ENCODE data around the gene ZDHHC8. TPM values are rescaled to one million over a fixed set of nuclear protein-coding genes. Genes with fewer than 3 reads are reported as not detected.

Gene ZDHHC8
- total RNA-seq, 2 donors from 2014 or later: 48.3 to 48.9 TPM

GRCh38 chr22:20093418-20094196 lies 38.0 kb upstream of the ZDHHC8 start:
- intact Hi-C loops (cut with DNase I): no loop called here
- ATAC-seq (peak; percentile 85 to 91), DNase-seq (no peak)

DNA sequence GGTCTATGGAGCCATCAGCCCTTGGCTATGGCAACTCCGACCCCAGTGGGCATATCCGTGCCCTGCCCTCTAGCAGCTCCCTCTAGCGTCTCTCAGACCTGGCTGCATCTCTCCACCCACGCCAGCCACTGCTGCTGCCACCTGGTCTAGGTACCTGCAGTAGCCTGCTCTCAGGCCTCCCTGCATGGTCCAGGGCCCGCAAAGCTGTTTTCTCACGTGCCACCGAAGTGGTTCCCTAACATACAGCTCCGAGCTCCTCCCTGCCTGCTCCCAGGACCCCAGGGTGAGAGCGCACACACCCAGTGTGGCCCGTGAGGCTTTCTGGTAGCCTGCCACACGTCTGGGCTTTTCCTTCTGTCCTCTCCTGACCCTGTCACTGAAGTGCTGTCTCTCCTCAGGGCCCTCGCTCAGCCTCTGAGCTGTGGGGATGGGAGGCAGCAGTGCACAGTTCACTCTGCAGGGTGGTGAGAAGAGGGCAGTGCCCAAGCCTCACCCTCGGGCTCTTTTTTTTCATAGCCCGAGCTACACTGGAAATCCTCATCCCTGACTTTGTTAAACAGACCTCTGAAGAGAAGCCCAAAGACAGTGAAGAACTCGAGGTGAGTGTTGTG lies 37.3 kb upstream of the ZDHHC8 start:
- no peak for ATAC-seq
- intact Hi-C loops (cut with DNase I): no loop called here
- no peak for DNase-seq

DNA sequence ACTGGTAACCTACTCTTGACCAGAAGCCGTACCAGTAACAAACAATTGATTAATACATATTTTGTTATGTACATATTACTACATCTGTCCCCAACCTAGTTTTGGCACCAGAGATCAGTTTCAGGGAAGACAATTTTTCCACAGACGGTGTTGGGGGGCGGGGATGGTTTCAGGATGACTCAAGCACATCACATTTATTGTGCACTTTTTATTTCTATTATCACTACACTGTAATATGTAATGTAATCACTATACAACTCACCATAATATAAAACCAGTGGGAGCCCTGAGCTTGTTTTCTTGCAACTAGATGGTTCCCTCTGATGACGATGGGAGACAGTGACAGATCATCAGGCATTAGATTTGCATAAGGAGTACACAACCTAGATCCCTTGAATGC lies 36.1 kb upstream of the ZDHHC8 start:
- DNase-seq (no peak), ATAC-seq (no peak)
- intact Hi-C loops (cut with DNase I): no loop called here

DNA sequence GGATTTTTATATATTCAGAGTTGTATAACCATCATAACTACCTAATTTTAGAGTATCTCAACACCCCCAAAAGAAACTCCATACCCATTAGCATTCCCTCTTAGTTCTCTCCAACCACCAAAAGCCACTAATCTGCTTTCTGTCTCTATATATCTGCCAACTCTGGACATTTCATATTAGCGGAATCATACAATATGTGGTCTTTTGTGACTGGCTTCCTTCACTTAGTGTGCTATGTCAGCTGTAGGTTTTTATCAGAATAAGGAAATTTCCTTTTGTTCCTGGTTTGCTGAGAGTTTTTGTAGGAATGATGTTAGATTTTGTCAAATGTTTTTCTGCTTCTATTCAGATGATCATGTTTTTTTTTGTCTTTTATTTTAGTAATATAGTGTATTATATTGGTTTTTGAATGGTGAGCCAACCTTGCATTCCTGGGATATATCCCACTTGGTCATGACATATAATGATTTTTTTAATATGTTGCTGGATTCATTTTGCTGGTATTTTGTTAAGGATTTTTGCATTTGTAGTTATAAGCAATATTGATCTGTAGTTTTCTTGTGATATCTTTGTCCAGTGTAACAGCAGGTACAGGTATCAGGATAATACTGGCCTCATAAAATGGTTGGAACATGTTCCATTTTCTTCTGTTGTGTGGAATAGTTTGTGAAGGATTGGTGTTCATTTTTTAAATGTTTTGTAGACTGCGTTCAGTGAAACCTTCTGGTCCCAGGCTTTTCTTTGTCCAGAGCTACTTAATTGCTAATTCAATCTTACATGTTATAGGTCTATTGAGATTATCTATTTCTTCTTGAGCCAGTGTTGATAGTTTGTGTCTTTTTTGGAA lies 34.8 kb upstream of the ZDHHC8 start:
- no peak for ATAC-seq
- DNase-seq: no peak
- intact Hi-C loops (cut with DNase I): no loop called here

- intact Hi-C loops (cut with DNase I): no loop called here
- no peak for ATAC-seq
- no peak for DNase-seq
These were observed 32.4 kb upstream of the ZDHHC8 start for GRCh38 chr22:20099099-20099711.

GRCh38 chr22:20101638-20102037 lies 30.0 kb upstream of the ZDHHC8 start:
- ATAC-seq (no peak), DNase-seq (peak; percentile 17)
- intact Hi-C loops (cut with DNase I): no loop called here

GRCh38 chr22:20102203-20102780 lies 29.3 kb upstream of the ZDHHC8 start:
- DNase-seq: peak; percentile 18
- intact Hi-C loops (cut with DNase I): no loop called here
- ATAC-seq: no peak

DNA sequence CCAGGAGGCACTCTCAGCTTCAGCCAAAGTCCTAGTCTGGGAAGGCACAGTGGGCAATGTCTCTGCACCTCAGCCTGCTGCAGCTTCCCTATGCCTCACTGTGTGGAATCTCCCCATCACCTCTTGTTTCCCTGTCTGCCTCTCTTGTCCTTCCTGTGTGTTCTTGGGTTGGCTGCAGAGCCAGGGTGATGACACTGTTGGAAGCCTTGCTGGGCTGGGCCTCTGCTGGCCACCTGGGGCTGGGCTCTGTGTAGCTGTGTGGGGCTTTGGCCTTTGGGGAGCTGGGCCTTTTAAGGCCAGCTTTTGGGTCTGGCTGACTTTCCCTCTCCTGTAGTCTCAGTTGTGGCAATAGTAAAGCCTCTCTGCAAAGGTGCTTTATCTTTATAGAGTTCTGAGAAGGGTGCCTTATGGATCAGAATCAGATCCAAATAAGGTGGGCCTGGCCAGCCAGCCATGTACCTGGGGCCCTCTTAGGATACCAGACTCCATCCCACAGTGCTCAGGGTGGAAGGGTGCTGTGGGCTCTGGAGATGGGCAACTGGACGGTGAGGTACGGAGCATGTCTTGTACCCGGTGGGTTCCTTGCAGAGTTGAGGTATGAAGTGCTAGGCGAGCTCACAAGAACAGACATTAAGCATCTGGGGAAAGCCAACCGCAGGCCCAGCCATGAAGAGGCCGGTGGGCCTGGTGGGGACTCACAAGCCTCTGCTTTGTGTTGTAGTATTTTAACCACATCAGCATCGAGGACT lies 26.0 kb upstream of the ZDHHC8 start:
- DNase-seq (no peak), ATAC-seq (no peak)
- intact Hi-C loops (cut with DNase I): no loop called here

DNA sequence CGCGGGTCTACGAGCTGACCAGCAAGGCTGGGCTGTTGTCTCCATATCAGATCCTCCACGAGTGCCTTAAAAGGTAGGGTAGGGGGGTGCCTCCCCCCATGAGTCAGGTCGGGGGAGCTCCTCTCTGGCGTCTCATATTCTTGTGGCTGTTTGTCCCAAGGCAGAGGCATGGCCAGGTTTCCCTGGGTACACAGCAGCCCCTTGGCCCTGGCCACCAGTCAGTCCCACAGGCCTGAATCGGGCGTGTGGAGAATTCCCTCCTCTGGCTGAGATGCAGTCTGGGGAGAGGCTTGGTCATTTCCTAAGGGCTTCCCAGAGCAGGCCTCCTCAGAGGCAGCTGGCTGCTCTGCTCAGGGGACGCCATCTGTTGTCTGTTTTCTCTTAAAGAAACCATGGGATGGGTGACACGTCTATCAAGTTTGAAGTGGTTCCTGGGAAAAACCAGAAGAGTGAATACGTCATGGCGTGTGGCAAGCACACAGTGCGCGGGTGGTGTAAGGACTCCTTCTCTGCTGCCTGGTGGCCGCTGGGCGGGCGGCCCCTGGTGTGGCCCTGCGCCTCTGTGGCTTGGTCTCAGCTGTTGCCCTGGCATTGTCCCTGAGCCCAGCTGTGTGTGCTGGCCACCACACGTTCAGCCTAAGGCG lies 25.3 kb upstream of the ZDHHC8 start:
- DNase-seq (no peak), ATAC-seq (no peak)
- intact Hi-C loops (cut with DNase I): no loop called here

- no peak for ATAC-seq
- intact Hi-C loops (cut with DNase I): no loop called here
- DNase-seq: no peak
These were observed 24.8 kb upstream of the ZDHHC8 start for GRCh38 chr22:20106849-20107237.

GRCh38 chr22:20107471-20107901 lies 24.1 kb upstream of the ZDHHC8 start:
- intact Hi-C loops (cut with DNase I): no loop called here
- ATAC-seq (no peak), DNase-seq (no peak)

GRCh38 chr22:20107951-20108756 lies 23.4 kb upstream of the ZDHHC8 start:
- DNase-seq (no peak), ATAC-seq (no peak)
- intact Hi-C loops (cut with DNase I): no loop called here

DNA sequence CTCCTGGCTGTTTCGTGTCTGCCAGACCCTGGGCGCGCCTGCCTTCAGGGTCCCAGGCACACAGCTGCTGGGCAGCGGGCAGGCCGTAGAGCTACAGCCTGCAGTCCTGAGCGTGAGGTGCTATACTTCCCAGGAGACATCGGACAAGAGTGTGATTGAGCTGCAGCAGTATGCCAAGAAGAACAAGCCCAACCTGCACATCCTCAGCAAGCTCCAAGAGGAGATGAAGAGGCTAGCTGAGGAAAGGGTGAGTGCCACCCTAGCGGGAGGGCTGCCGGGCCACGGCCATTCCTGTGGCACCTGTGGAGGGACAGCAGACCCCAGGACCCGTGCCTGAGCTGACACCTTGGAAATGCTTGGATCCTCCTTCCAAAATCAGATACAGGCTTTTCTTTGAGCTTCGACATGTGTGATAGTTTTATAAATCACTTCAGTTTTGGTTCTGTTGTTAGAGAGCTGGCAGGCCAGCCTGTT lies 22.8 kb upstream of the ZDHHC8 start:
- DNase-seq (no peak), ATAC-seq (no peak)
- intact Hi-C loops (cut with DNase I): no loop called here

- intact Hi-C loops (cut with DNase I): loop anchor here in 1 of 2 donors (10.0 kb wide), 2 partner anchors 75 to 135 kb away; no protein-coding TSS in a partner anchor
- peak; percentile 23 for DNase-seq
- peak in 1 of 2 donors; percentile 3 for ATAC-seq
These were observed 21.9 kb upstream of the ZDHHC8 start for GRCh38 chr22:20109411-20110358.

DNA sequence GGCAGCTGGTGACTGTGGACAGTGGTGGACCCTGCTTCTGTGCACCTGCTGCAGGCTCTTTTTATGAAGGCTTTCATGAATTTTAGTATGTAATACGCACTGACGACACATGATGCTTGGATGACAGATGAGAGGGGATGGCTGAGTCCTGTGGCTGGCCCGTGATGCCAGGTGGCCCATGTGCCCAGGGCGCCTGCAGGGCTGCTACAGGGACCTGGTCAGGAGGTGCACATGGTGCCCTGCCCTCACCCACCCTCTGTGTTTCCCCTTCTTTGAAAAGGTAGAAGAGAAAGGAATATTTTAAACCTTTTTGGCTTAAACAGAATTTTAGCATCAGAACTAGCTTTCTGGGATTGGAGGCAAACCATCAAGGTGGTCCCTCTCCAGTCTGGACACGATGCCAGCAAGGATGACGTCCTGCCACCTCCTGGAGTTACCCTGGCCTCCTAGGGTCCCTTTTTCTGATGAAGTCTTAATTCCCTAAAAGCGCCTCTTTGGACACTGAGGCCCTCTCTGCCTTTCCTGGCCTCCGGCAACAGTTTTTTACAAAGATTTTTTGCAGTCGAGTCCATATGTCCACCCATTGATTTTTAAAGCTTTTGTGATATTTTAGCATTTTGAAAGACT lies 21.1 kb upstream of the ZDHHC8 start:
- DNase-seq (no peak), ATAC-seq (no peak)
- intact Hi-C loops (cut with DNase I): loop anchor here in 1 of 2 donors (10.0 kb wide), 2 partner anchors 76 to 136 kb away; no protein-coding TSS in a partner anchor
